BJ (cell line): Measurements from ENCODE around the gene RET. TPM values are rescaled to one million over a fixed set of nuclear protein-coding genes. Genes with fewer than 3 reads are reported as not detected.

Experiments
- CTCF ChIA-PET: fragments of 350-600 bp; formaldehyde crosslinking; extraction: SDS; loops from one replicate; lab custom pipeline; 2021; ENCODE audit warnings: antibody characterized with exemption, inconsistent platforms; lab: Yijun Ruan, JAX
- POLR2A ChIA-PET: fragments of 300-600 bp; sonication (Branson Sonifier 250); formaldehyde crosslinking; extraction: SDS; loops from one replicate; lab custom pipeline; 2021; ENCODE audit warnings: antibody characterized with exemption; lab: Charles Lee
- DNase-seq: peaks from one replicate; pipeline ENCODE4 v3.0.0-alpha.2; 2011; ENCODE audit warnings: low read depth
- H3K27me3 ChIP-seq: 2 replicates; pipeline ENCODE4 v1.6.0; 2011; ENCODE audit warnings: low read length; ENCODE audit not compliant: control insufficient read depth, insufficient read depth
- H3K36me3 ChIP-seq: 2 replicates; pipeline ENCODE4 v1.5.1; 2011; ENCODE audit warnings: low read length; ENCODE audit not compliant: control insufficient read depth, insufficient read depth
- H3K4me3 ChIP-seq: 2 replicates; pipeline ENCODE4 v1.5.1; 2011; ENCODE audit warnings: low read depth, mild to moderate bottlenecking, control low read depth, low read length
- polyA plus RNA-seq: library from polyadenylated mRNA; depleted of rRNA; stranded (reverse); fragments of >200 nt; gene quantifications from 2 replicates; pipeline ENCODE4 v1.2.3, GENCODE V29; 2011
- TF ChIP-seq, protein P1 (sequence below): IDR thresholded peaks from 2 replicates; pipeline ENCODE4 v1.5.1; 2011; ENCODE audit warnings: low read depth, mild to moderate bottlenecking, control low read depth, inconsistent platforms, low read length, moderate library complexity; ENCODE audit not compliant: insufficient read depth

Gene RET
- polyA plus RNA-seq, 1 experiment: 0.29 TPM

DNA sequence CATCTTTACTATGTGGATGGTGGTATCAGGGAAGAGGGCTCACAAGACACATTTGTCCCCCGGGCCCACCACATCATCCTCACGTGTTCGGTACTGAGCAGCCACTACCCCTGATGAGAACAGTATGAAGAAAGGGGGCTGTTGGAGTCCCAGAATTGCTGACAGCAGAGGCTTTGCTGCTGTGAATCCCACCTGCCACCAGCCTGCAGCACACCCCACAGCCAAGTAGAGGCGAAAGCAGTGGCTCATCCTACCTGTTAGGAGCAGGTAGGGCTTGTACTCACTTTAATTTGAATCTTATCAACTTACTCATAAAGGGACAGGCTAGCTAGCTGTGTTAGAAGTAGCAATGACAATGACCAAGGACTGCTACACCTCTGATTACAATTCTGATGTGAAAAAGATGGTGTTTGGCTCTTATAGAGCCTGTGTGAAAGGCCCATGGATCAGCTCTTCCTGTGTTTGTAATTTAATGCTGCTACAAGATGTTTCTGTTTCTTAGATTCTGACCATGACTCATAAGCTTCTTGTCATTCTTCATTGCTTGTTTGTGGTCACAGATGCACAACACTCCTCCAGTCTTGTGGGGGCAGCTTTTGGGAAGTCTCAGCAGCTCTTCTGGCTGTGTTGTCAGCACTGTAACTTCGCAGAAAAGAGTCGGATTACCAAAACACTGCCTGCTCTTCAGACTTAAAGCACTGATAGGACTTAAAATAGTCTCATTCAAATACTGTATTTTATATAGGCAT, 52.3 kb downstream of the RET start:
- Histone ChIP-seq H3K4me3 (no peak overlapping the region), H3K27me3 (peaks cover 2% of the 10 kb centered on the region), H3K36me3 (no peaks in the 10 kb centered on the region)
- DNase-seq: peak; percentile 93
- TF ChIP-seq, protein P1, sequence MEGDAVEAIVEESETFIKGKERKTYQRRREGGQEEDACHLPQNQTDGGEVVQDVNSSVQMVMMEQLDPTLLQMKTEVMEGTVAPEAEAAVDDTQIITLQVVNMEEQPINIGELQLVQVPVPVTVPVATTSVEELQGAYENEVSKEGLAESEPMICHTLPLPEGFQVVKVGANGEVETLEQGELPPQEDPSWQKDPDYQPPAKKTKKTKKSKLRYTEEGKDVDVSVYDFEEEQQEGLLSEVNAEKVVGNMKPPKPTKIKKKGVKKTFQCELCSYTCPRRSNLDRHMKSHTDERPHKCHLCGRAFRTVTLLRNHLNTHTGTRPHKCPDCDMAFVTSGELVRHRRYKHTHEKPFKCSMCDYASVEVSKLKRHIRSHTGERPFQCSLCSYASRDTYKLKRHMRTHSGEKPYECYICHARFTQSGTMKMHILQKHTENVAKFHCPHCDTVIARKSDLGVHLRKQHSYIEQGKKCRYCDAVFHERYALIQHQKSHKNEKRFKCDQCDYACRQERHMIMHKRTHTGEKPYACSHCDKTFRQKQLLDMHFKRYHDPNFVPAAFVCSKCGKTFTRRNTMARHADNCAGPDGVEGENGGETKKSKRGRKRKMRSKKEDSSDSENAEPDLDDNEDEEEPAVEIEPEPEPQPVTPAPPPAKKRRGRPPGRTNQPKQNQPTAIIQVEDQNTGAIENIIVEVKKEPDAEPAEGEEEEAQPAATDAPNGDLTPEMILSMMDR: no peak
- CTCF ChIA-PET: interaction anchor here (0.6 to 1.1 kb wide), 3 partner anchors 18 to 263 kb away, joined by 3 to 4 read pairs (median 3); no protein-coding TSS in a partner anchor
- POLR2A ChIA-PET: interaction anchor here (0.8 kb wide), 1 partner anchor 279 kb away, joined by 3 read pairs; no protein-coding TSS in a partner anchor

DNA sequence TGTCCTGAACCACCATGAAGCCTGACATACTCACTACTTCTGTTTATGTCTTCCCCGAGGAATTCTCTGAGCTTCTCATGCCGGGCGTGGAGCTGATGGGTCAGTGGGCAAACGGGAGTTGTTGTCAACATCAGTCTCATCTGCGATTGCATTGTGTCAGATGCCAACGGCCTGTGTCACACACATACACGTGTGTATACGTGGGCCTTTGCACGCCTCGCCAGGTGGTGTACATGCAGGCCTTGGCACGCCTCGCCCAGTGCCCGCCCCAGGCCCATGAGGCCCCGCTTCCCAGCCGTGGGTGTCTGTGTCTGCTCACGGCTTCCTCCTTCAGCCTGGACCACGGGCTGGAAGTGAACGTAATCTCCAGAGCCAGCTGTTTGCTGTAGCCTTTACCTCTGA, 53.9 kb downstream of the RET start:
- ChIA-PET CTCF (interaction anchor here (0.9 kb wide), 1 partner anchor 33 kb away, joined by 3 read pairs; no protein-coding TSS in a partner anchor), POLR2A (no interaction called here)
- no peak for DNase-seq
- peaks cover 2% of the 10 kb centered on the region; the same call in 1 of the 2 replicates for H3K27me3 ChIP-seq
- no peaks in the 10 kb centered on the region for H3K36me3 ChIP-seq
- TF ChIP-seq, protein P1: no peak
- H3K4me3 ChIP-seq: no peak overlapping the region

DNA sequence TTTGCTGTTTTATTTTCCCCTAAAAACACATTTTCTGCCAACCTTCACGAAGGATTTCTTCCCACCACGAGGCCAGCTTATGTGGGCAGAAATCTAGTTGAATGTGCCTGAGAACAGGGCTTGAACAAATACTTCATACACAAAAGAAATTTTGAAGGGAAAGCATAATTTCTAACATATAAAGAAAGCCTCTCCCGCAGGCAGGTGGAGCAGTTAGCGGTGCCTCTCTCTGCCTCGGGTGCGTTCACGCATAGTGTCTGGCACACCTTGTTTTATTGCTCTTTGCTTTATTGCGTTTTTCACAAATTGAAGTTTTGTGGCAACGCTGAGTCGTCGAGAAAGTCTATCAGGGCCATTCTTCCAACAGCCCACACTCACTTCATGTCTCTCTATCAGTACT, 54.4 kb downstream of the RET start:
- Histone ChIP-seq H3K36me3 (no peaks in the 10 kb centered on the region), H3K4me3 (no peak overlapping the region), H3K27me3 (peaks cover under 1% of the 10 kb centered on the region; the same call in 1 of the 2 replicates)
- no peak for DNase-seq
- ChIA-PET POLR2A (no interaction called here), CTCF (no interaction called here)
- TF ChIP-seq, protein P1: no peak

DNA sequence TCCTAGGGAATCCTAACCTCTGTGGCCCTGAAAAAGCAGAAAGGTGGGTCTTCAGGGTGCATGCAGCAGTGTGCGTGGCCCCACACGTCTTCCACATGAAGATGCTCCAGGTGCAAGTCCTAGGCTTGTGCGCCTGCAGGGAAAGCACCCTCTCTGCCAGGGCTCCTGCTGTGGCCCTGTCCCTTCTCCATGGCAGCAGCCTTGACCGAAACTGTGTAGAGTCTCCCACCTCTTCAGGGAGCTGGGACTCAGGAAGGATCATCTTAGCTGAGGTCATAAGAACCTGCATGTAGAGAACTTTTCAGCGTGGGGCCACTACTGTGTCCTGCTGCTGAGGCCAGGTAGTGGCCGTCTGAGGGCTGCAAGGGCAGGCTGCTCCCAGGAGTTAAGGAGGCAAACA, 55.0 kb downstream of the RET start:
- no peak for DNase-seq
- ChIA-PET POLR2A (no interaction called here), CTCF (interaction anchor here (0.6 kb wide), 1 partner anchor 22 kb away, joined by 3 read pairs; no protein-coding TSS in a partner anchor)
- H3K4me3 ChIP-seq: no peak overlapping the region
- no peaks in the 10 kb centered on the region for H3K36me3 ChIP-seq
- TF ChIP-seq, protein P1: no peak
- H3K27me3 ChIP-seq: no peaks in the 10 kb centered on the region
